ENCODE results near the gene VKORC1L1. TPM values are rescaled to one million over a fixed set of nuclear protein-coding genes. Genes with fewer than 3 reads are reported as not detected.
"Not testable (repeated sequence)": the region's sequence is repeated elsewhere in the genome, so short reads cannot be mapped to it uniquely, and the experiment has no call there.

Gene VKORC1L1
- total RNA-seq, 1 donor from 2014 or later, result 16.0 TPM

- H3K27ac Mint-ChIP-seq; H2AFZ ChIP-seq (replicated peaks); H3K4me3 ChIP-seq; H3K27me3 Mint-ChIP-seq (ENCODE audit: insufficient read depth, low read depth); H3K27me3 ChIP-seq; H3K9me3 ChIP-seq (ENCODE audit: low read depth); H3K79me2 ChIP-seq (ENCODE audit: low read depth); H3K27ac ChIP-seq; H3K4me2 ChIP-seq; H3K36me3 Mint-ChIP-seq; H3K9me3 Mint-ChIP-seq; H4K20me1 ChIP-seq (ENCODE audit: low read depth); DNase-seq (ENCODE audit: low spot score); H3K36me3 ChIP-seq; H3K4me1 ChIP-seq; H3K4me1 Mint-ChIP-seq; H3K4me3 Mint-ChIP-seq; H3F3A ChIP-seq (ENCODE audit: low read depth); H3K9ac ChIP-seq: not testable (repeated sequence)
These were observed 15.5 kb upstream of the VKORC1L1 start for GRCh38 chr7:65857321-65857894.

DNA sequence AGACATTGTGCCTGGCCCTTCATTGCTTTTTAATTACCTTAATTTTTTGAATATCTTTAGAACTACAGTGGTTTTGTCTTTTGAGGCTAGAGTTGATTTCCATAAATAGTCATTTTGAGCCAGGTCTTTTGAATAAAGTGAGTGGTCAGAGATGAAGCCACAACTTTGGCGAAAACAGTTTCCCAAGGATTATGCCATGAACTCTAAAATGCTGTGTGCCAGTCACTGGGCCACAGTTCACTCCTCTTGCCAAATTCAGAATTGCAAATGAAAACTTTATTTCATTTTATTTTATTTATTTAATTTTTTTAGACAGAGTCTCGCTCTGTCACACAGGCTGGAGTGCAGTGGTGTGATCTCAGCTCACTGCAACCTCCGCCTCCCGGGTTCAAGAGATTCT, 14.2 kb upstream of the VKORC1L1 start:
- H3K9me3 ChIP-seq (ENCODE audit: low read depth); H3K27me3 Mint-ChIP-seq (ENCODE audit: insufficient read depth, low read depth); H3K9me3 Mint-ChIP-seq; H3K4me3 ChIP-seq; H3F3A ChIP-seq (ENCODE audit: low read depth); H3K36me3 ChIP-seq; H3K36me3 Mint-ChIP-seq; H2AFZ ChIP-seq (replicated peaks); H3K4me1 Mint-ChIP-seq; H4K20me1 ChIP-seq (ENCODE audit: low read depth); DNase-seq (ENCODE audit: low spot score); H3K4me3 Mint-ChIP-seq; H3K27ac ChIP-seq; H3K79me2 ChIP-seq (ENCODE audit: low read depth); H3K9ac ChIP-seq; H3K27me3 ChIP-seq; H3K27ac Mint-ChIP-seq; H3K4me2 ChIP-seq; H3K4me1 ChIP-seq: not testable (repeated sequence)

GRCh38 chr7:65866244-65866643, 6.6 kb upstream of the VKORC1L1 start:
- H3K4me1 ChIP-seq; H4K20me1 ChIP-seq (ENCODE audit: low read depth); H3K9me3 Mint-ChIP-seq; H3K4me2 ChIP-seq; H3K27me3 ChIP-seq; H3K9ac ChIP-seq; H3K27ac Mint-ChIP-seq; H3K36me3 ChIP-seq; H3K36me3 Mint-ChIP-seq; H3K9me3 ChIP-seq (ENCODE audit: low read depth); H3F3A ChIP-seq (ENCODE audit: low read depth); H3K4me3 ChIP-seq; H3K27me3 Mint-ChIP-seq (ENCODE audit: insufficient read depth, low read depth); H3K79me2 ChIP-seq (ENCODE audit: low read depth); DNase-seq (ENCODE audit: low spot score); H3K4me3 Mint-ChIP-seq; H2AFZ ChIP-seq (replicated peaks); H3K4me1 Mint-ChIP-seq; H3K27ac ChIP-seq: not testable (repeated sequence)

- not testable (repeated sequence) for H3K9me3 Mint-ChIP-seq; H2AFZ ChIP-seq (replicated peaks); H3K79me2 ChIP-seq (ENCODE audit: low read depth); H3K36me3 Mint-ChIP-seq; H3K9ac ChIP-seq; H3K4me3 Mint-ChIP-seq; H3K4me1 Mint-ChIP-seq; H3K4me2 ChIP-seq; H3K36me3 ChIP-seq; H3K27me3 ChIP-seq; H3K27ac ChIP-seq; H3K9me3 ChIP-seq (ENCODE audit: low read depth); H3K27me3 Mint-ChIP-seq (ENCODE audit: insufficient read depth, low read depth); H3K27ac Mint-ChIP-seq; H3K4me3 ChIP-seq; H4K20me1 ChIP-seq (ENCODE audit: low read depth); H3F3A ChIP-seq (ENCODE audit: low read depth); H3K4me1 ChIP-seq; DNase-seq (ENCODE audit: low spot score)
These were observed 5.2 kb upstream of the VKORC1L1 start for GRCh38 chr7:65867681-65868080.

DNA sequence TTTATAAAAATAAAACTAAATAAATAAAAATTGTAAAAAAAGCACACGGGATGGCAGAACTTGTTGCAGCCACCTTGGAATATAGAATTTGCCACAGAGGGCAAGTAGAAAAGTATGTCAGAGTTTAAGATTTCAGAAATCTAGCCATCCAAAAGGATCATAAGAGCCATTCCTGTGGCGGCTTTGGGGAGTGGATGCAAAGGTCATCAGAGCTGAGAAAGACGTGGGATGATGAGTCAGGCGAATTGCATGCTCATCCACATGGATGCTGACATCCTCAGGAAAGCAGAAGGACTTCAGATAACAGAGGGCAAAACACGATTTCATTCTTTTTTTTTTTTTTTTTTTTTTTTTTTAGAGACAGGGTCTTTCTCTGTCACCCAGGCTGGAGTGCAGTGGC, 3.6 kb upstream of the VKORC1L1 start:
- not testable (repeated sequence) for H4K20me1 ChIP-seq (ENCODE audit: low read depth); H3K4me2 ChIP-seq; H3K4me3 Mint-ChIP-seq; H3K4me1 Mint-ChIP-seq; H3K4me3 ChIP-seq; H3K9me3 ChIP-seq (ENCODE audit: low read depth); H3K79me2 ChIP-seq (ENCODE audit: low read depth); DNase-seq (ENCODE audit: low spot score); H3K36me3 Mint-ChIP-seq; H3K36me3 ChIP-seq; H3K27me3 ChIP-seq; H3K9me3 Mint-ChIP-seq; H3K27ac Mint-ChIP-seq; H2AFZ ChIP-seq (replicated peaks); H3K27ac ChIP-seq; H3K4me1 ChIP-seq; H3K9ac ChIP-seq; H3K27me3 Mint-ChIP-seq (ENCODE audit: insufficient read depth, low read depth)
- H3F3A ChIP-seq (ENCODE audit: low read depth), result peaks cover 14% of the 10 kb centered on the region

DNA sequence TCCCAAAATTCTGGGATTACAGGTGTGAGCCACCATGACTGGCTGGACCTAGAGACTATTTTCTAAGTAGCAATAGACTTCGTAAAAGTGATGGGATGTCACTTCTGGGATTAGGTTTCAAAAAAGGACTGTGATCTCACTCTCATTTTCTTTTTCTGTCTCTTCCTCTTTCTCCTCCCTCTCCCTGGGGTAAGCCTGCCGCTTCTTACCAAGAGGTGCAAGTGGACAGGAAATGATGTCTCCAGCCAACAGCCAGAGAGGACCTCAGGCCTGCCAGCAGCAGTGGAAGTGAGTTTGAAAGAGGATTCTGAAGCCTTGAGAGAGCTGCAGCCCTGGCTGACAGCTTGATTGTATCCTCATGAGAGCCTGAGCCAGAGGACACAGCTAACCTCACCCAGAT, 1.4 kb upstream of the VKORC1L1 start:
- H3K27ac ChIP-seq; H3K9me3 Mint-ChIP-seq; H2AFZ ChIP-seq (replicated peaks); H3K36me3 ChIP-seq; H3K27me3 ChIP-seq; H3K4me1 Mint-ChIP-seq; H3K9me3 ChIP-seq (ENCODE audit: low read depth); H3K4me3 Mint-ChIP-seq; DNase-seq (ENCODE audit: low spot score); H3K4me1 ChIP-seq; H3K4me3 ChIP-seq; H3K36me3 Mint-ChIP-seq; H3K4me2 ChIP-seq; H3K9ac ChIP-seq; H3K27me3 Mint-ChIP-seq (ENCODE audit: insufficient read depth, low read depth): not testable (repeated sequence)
- Histone ChIP-seq H3K79me2 (ENCODE audit: low read depth) (peaks cover 31% of the 10 kb centered on the region), H4K20me1 (ENCODE audit: low read depth) (peaks cover 13% of the 10 kb centered on the region), H3F3A (ENCODE audit: low read depth) (peaks cover 14% of the 10 kb centered on the region)
- H3K27ac Mint-ChIP-seq, result peak overlapping the region; percentile 57

GRCh38 chr7:65873582-65874193, 814 bp downstream of the VKORC1L1 start:
- Histone ChIP-seq H3K4me3 (peak overlapping the region; percentile 94), H3K9ac (peak overlapping the region; percentile 79), H2AFZ (replicated peaks) (peak overlapping the region; percentile 98), H3F3A (ENCODE audit: low read depth) (peaks cover 14% of the 10 kb centered on the region), H4K20me1 (ENCODE audit: low read depth) (peaks cover 13% of the 10 kb centered on the region), H3K27ac (peak overlapping the region; percentile 87), H3K4me2 (peak overlapping the region; percentile 96), H3K79me2 (ENCODE audit: low read depth) (peaks cover 48% of the 10 kb centered on the region)
- H3K4me1 ChIP-seq; H3K27me3 ChIP-seq; DNase-seq (ENCODE audit: low spot score); H3K27me3 Mint-ChIP-seq (ENCODE audit: insufficient read depth, low read depth); H3K4me1 Mint-ChIP-seq; H3K36me3 ChIP-seq; H3K9me3 Mint-ChIP-seq; H3K36me3 Mint-ChIP-seq; H3K9me3 ChIP-seq (ENCODE audit: low read depth): not testable (repeated sequence)
- H3K27ac Mint-ChIP-seq, result peak overlapping the region; percentile 82
- peak overlapping the region; percentile 92 for H3K4me3 Mint-ChIP-seq

DNA sequence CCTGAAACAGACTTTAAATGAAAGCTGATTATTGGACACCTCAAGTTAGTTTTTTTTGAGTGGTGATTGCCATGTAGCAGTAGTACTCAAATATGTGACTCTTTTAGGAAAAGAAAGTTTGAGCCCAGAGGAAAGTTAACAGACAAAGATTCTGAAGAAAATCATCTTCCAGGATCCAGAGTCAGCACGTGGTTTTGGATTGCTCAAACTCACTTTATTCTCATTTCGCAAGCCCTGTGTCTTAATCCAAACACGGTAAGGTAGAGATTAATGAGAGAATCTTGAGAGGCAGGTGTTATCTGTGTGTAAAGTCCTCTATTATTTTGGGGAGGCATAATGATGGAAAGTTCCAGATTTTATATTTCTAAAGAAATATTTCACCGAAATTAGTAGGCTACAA, 2.8 kb downstream of the VKORC1L1 start:
- not testable (repeated sequence) for H3K4me1 Mint-ChIP-seq; H3K27me3 ChIP-seq; DNase-seq (ENCODE audit: low spot score); H2AFZ ChIP-seq (replicated peaks); H3K27ac Mint-ChIP-seq; H3K4me1 ChIP-seq; H3K4me2 ChIP-seq; H3K9me3 ChIP-seq (ENCODE audit: low read depth); H3K27me3 Mint-ChIP-seq (ENCODE audit: insufficient read depth, low read depth); H3K4me3 ChIP-seq; H3K36me3 ChIP-seq; H3K9ac ChIP-seq; H3K27ac ChIP-seq; H3K9me3 Mint-ChIP-seq
- peaks cover 14% of the 10 kb centered on the region for H3F3A ChIP-seq (ENCODE audit: low read depth)
- H3K36me3 Mint-ChIP-seq, result peaks cover 11% of the 10 kb centered on the region
- H3K79me2 ChIP-seq (ENCODE audit: low read depth), result peaks cover 62% of the 10 kb centered on the region
- peak overlapping the region; percentile 22 for H3K4me3 Mint-ChIP-seq
- peaks cover 13% of the 10 kb centered on the region for H4K20me1 ChIP-seq (ENCODE audit: low read depth)

Measured in neural progenitor cell (in vitro differentiated cells).